SJCRH30 (cell line): ENCODE data around the gene EBPL. TPM values are rescaled to one million over a fixed set of nuclear protein-coding genes. Genes with fewer than 3 reads are reported as not detected.

Experiments
- total RNA-seq: library from RNA; depleted of rRNA; stranded (reverse); fragments of >200 nt; shearing (Covaris generic); gene quantifications from 2 replicates; pipeline ENCODE4 v1.2.3, GENCODE V29; 2014; rRNA removed

Gene EBPL
- total RNA-seq, 1 experiment from 2014 or later: 56.6 TPM

Other genes with a start within 250 kb of the EBPL start
- 2.4 and 3.3 TPM in 2 replicates for gene CAB39L, start 247.4 kb downstream of the EBPL start, total RNA-seq
- 8.9 and 10.9 TPM in 2 replicates for gene SETDB2, start 247.2 kb downstream of the EBPL start, total RNA-seq
- not detected in 2 replicates for gene PHF11, start 195.5 kb downstream of the EBPL start, total RNA-seq
- gene RCBTB1, start 105.9 kb downstream of the EBPL start, total RNA-seq: 22.6 and 23.4 TPM in 2 replicates
- gene ARL11, start 63.0 kb downstream of the EBPL start, total RNA-seq: 0.08 TPM in 1 of 2 replicates, not detected in the other
- gene KPNA3, start 101.2 kb upstream of the EBPL start, total RNA-seq: 49.0 and 54.3 TPM in 2 replicates
- gene SPRYD7, start 244.9 kb upstream of the EBPL start, total RNA-seq: 11.0 and 12.0 TPM in 2 replicates